Activated T-cell treated with anti-CD3 and anti-CD28 coated beads, Interleukin-2, amount 50 U/mL, for 4 hours (primary cell): ENCODE data around the gene TLN1. TPM values are rescaled to one million over a fixed set of nuclear protein-coding genes. Genes with fewer than 3 reads are reported as not detected.

Source experiments
- ATAC-seq, 2 donors: fragments of 200-7000 bp; cut with Tn5 transposase; one replicate each; pipeline ENCODE4 v1.10.0; 2021
- DNase-seq: peaks from one replicate; pipeline ENCODE4 v3.0.0-alpha.2; 2020
- H3K27me3 Mint-ChIP-seq: one replicate; pipeline ENCODE4 v1.8.0; 2021; ENCODE audit warnings: low read depth, mixed read lengths
- H3K36me3 Mint-ChIP-seq: one replicate; pipeline ENCODE4 v1.8.0; 2022; ENCODE audit warnings: mixed read lengths; ENCODE audit not compliant: insufficient read depth
- H3K4me1 Mint-ChIP-seq: one replicate; pipeline ENCODE4 v1.8.0; 2021; ENCODE audit warnings: low read depth, mixed read lengths
- H3K4me3 Mint-ChIP-seq: one replicate; pipeline ENCODE4 v1.8.0; 2021; ENCODE audit warnings: mild to moderate bottlenecking, moderate library complexity, mixed read lengths
- H3K9me3 Mint-ChIP-seq: one replicate; pipeline ENCODE4 v1.8.0; 2021; ENCODE audit warnings: mixed read lengths
- total RNA-seq, 3 donors: library from RNA; stranded (reverse); gene quantifications; one replicate each; pipeline ENCODE4 v1.2.1, GENCODE V29; 2021

The TLN1 gene
- total RNA-seq, 3 donors from 2014 or later = 210 to 252 (median 230) TPM

DNA sequence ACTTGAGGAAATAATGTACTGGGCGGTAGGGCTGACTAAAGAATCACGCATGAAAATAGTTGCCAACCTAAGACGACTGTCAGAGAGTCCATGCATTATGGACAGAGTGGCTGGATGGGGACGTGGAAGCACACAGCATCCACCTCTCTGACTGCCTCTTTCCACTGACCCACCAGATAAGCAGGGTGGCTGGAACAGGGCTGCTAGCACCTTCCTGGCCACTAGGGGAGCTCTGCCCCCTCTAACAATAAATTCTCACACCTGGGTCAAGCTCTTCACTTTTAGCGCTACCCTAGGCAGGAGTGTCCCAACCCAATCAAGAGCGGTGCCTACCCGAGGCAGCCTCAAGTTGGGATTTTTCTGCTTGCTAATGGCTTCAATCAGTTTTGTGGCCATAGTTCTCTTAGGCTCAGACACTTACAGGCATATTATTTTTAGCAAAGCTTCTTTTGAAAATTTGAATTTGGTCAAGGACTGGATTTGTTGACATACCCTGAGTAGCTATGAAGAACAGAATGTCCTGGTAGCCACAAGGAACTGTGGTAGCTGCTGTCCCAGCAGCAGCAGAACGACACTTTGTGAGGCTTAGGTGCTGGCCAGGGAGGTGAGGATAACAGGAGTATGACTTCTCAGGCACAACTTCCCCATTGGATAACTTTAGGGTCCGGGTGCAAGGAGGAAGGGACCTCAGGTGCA lies 35.3 kb downstream of the TLN1 start:
- no peak overlapping the region for H3K4me3 Mint-ChIP-seq
- H3K9me3 Mint-ChIP-seq = no peaks in the 10 kb centered on the region
- H3K36me3 Mint-ChIP-seq = peaks cover 15% of the 10 kb centered on the region
- peak; percentile 90 to 91 for ATAC-seq
- H3K27me3 Mint-ChIP-seq = no peaks in the 10 kb centered on the region
- H3K4me1 Mint-ChIP-seq = peaks cover 6% of the 10 kb centered on the region
- DNase-seq = peak; percentile 48

- Mint-ChIP-seq H3K9me3 (no peaks in the 10 kb centered on the region), H3K36me3 (peaks cover 15% of the 10 kb centered on the region), H3K4me3 (no peak overlapping the region), H3K4me1 (peaks cover 8% of the 10 kb centered on the region), H3K27me3 (no peaks in the 10 kb centered on the region)
- DNase-seq (no peak), ATAC-seq (no peak)
Measured at GRCh38 chr9:35695943-35696401, 36.0 kb downstream of the TLN1 start.

GRCh38 chr9:35691757-35692301 lies 40.2 kb downstream of the TLN1 start:
- ATAC-seq (no peak), DNase-seq (no peak)
- H3K4me1 Mint-ChIP-seq = peaks cover 22% of the 10 kb centered on the region
- H3K27me3 Mint-ChIP-seq = no peaks in the 10 kb centered on the region
- H3K9me3 Mint-ChIP-seq = no peaks in the 10 kb centered on the region
- peak overlapping the region; percentile 81 for H3K4me3 Mint-ChIP-seq
- H3K36me3 Mint-ChIP-seq = peaks cover 5% of the 10 kb centered on the region

GRCh38 chr9:35691334-35691650 lies 40.7 kb downstream of the TLN1 start:
- Mint-ChIP-seq H3K4me1 (peaks cover 20% of the 10 kb centered on the region), H3K9me3 (no peaks in the 10 kb centered on the region), H3K36me3 (no peaks in the 10 kb centered on the region), H3K27me3 (no peaks in the 10 kb centered on the region), H3K4me3 (peak overlapping the region; percentile 81)
- DNase-seq (no peak), ATAC-seq (no peak)

- DNase-seq = peak; percentile 22
- peaks cover 20% of the 10 kb centered on the region for H3K4me1 Mint-ChIP-seq
- no peaks in the 10 kb centered on the region for H3K36me3 Mint-ChIP-seq
- peak overlapping the region; percentile 81 for H3K4me3 Mint-ChIP-seq
- no peaks in the 10 kb centered on the region for H3K9me3 Mint-ChIP-seq
- peak; percentile 25 to 38 for ATAC-seq
- H3K27me3 Mint-ChIP-seq = no peaks in the 10 kb centered on the region
Measured at GRCh38 chr9:35690614-35691333, 41.2 kb downstream of the TLN1 start.

- ATAC-seq = no peak
Measured at GRCh38 chr9:35690294-35690613, 41.7 kb downstream of the TLN1 start.

GRCh38 chr9:35689542-35690293 lies 42.3 kb downstream of the TLN1 start, which contains the start of gene TPM2:
Gene TPM2, minus strand, starts transcription at chr9:35689925. Its CDS starts 108 bp downstream, at chr9:35689817.
- Mint-ChIP-seq H3K4me1 (peaks cover 20% of the 10 kb centered on the region), H3K27me3 (no peaks in the 10 kb centered on the region), H3K4me3 (peak within 1 kb of the TSS; percentile 81), H3K9me3 (no peaks in the 10 kb centered on the region), H3K36me3 (no peaks in the 10 kb centered on the region)
- ATAC-seq (no peak), DNase-seq (no peak)

More at GRCh38 chr9:35690294-35690613, 41.7 kb downstream of the TLN1 start:
- no peak for DNase-seq
- H3K4me3 Mint-ChIP-seq = peak overlapping the region; percentile 70
- H3K27me3 Mint-ChIP-seq = no peaks in the 10 kb centered on the region
- H3K4me1 Mint-ChIP-seq = peaks cover 20% of the 10 kb centered on the region
- no peaks in the 10 kb centered on the region for H3K36me3 Mint-ChIP-seq
- H3K9me3 Mint-ChIP-seq = no peaks in the 10 kb centered on the region

- ATAC-seq (peak; percentile 85 to 90), DNase-seq (no peak)
- Mint-ChIP-seq H3K4me1 (peaks cover 20% of the 10 kb centered on the region), H3K4me3 (peak overlapping the region; percentile 61), H3K27me3 (no peaks in the 10 kb centered on the region), H3K9me3 (no peaks in the 10 kb centered on the region), H3K36me3 (no peaks in the 10 kb centered on the region)
Measured at GRCh38 chr9:35688558-35689541, 43.1 kb downstream of the TLN1 start.

DNA sequence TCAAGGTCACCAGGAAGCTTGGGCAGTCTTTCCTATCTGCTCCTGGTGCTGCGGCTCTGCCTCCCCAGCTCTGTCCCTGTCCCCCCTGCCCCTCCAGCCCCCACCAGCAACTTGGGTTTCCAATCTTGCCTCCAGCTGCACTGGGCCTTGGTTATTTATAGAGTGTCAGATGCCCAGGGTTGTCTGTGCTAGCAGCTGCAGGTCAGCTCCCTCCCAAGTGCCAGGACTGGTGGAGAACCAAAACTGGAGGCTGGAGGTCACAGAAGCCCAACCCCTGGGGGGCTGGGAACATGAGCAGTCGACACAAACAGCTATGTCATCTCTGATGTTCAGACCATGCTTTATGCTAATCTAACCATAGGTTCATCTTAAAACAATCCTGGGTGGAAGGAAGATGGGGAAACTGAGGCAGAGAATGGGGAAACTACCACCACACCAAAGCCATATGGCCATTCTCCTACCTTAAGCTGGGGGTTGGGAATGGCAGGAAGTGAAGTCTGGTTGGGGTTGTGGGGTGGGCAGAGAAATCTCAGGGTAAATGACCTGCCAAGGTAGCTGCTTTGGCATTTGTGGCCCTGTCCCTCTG lies 43.9 kb downstream of the TLN1 start:
- no peak for DNase-seq
- Mint-ChIP-seq H3K4me3 (no peak overlapping the region), H3K27me3 (no peaks in the 10 kb centered on the region), H3K36me3 (no peaks in the 10 kb centered on the region), H3K4me1 (peaks cover 20% of the 10 kb centered on the region), H3K9me3 (no peaks in the 10 kb centered on the region)
- ATAC-seq = no peak

GRCh38 chr9:35687306-35687705 lies 44.7 kb downstream of the TLN1 start:
- no peaks in the 10 kb centered on the region for H3K27me3 Mint-ChIP-seq
- H3K36me3 Mint-ChIP-seq = no peaks in the 10 kb centered on the region
- H3K4me1 Mint-ChIP-seq = peaks cover 20% of the 10 kb centered on the region
- DNase-seq = no peak
- no peaks in the 10 kb centered on the region for H3K9me3 Mint-ChIP-seq
- no peak for ATAC-seq
- no peak overlapping the region for H3K4me3 Mint-ChIP-seq

DNA sequence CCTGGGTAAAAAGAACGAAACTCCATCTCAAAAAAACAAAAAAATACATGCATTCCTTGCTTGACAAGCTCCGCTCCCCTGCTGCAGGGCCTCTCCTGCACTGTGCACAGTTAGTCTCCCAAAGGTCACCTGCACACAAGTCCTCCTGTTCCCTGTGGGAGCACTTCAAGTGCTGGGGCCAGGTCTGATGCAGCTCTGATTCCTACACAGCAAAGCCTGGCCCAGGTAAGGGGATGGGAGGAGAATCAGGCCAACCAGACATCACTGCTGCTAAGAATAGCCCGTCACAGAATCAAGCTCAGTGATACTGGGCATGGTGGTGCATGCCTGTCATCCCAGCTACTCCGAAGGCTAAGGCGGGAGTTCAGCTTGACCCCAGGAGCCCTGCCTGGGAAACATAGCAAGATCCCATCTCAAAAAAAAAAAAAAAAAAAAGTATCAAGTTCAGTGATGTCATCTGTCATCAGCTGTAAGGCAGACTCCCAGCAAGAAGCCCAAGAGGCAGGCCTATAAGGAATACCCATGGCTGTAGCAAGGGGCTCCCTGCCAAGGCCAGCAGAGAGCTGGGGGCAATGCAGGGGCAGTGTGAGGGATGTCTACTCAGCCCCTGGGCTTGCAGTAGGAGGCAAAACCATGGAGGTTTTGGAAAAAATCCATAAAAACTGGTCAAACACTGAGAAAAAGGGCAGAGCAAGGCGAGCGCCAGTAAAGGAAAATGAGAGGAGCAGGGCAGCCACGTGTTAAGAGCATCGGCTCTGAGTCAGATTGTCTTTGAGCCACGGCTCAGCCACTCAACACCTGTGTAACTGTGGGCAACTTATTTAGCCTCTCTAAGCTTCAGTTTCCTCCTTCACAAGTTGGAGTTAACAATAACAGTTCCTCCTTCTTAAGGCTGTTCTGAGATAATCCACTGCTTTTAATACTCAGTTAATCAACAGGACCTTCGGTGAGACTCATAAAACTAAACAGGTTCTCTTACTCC lies 45.5 kb downstream of the TLN1 start:
- H3K4me1 Mint-ChIP-seq = peaks cover 19% of the 10 kb centered on the region
- no peak overlapping the region for H3K4me3 Mint-ChIP-seq
- ATAC-seq (no peak), DNase-seq (no peak)
- no peaks in the 10 kb centered on the region for H3K36me3 Mint-ChIP-seq
- H3K9me3 Mint-ChIP-seq = no peaks in the 10 kb centered on the region
- H3K27me3 Mint-ChIP-seq = no peaks in the 10 kb centered on the region

DNA sequence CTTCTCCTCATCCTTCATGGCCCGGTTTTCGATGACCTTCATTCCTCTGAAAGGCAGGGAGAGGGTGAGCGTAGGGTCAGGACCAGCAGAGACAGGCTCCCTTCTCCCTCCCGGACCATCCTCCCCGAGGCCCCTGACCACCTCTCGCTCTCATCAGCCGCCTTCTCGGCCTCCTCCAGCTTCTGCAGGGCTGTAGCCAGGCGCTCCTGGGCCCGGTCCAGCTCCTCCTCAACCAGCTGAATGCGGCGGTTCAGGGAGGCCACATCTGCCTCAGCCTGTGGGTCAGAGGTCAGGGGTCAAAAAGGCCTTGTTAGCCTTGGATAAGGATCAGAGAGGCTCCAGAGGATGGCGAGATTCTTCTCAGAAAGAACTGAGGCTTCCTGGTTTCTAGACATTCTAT lies 46.5 kb downstream of the TLN1 start:
- no peaks in the 10 kb centered on the region for H3K9me3 Mint-ChIP-seq
- ATAC-seq = no peak
- no peak for DNase-seq
- peaks cover 16% of the 10 kb centered on the region for H3K4me1 Mint-ChIP-seq
- no peaks in the 10 kb centered on the region for H3K36me3 Mint-ChIP-seq
- H3K4me3 Mint-ChIP-seq = no peak overlapping the region
- no peaks in the 10 kb centered on the region for H3K27me3 Mint-ChIP-seq
